ENCODE measurements around the gene PTPMT1. TPM values are rescaled to one million over a fixed set of nuclear protein-coding genes. Genes with fewer than 3 reads are reported as not detected.

Gene PTPMT1
- total and polyA plus RNA-seq, 2 donors, result 38.0 to 38.3 TPM

DNA sequence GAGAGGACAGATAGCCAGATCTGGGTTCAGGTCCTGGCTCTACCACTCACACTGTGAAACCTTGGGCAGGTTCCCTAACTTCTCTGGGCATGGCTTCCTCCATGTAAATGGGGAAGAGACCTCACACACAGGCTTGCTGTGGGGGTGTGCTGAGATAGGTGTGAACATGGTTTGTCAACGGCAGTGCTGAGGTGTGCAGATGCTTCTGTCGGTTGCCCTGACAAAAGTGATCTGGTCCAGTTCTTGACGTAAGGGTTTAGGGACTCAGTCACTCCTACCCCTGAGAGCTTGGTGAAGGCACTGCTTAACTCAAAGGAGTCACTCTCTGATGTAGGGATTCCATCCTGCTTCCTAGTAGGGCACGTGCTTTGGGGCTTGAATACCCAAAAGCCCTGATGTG is 26.9 kb downstream of the PTPMT1 start:
- no peak overlapping the region for H3K4me3 ChIP-seq (ENCODE audit: low read length in 2 of 2)
- H3K27ac ChIP-seq (ENCODE audit: low read depth in 1 of 2, low read length in 1 of 2), result no peak overlapping the region
- no peaks in the 10 kb centered on the region for H3K9me3 ChIP-seq (ENCODE audit: control insufficient read depth in 2 of 2, insufficient read depth in 1 of 2, low read length in 1 of 2)
- no peaks in the 10 kb centered on the region for H3K36me3 ChIP-seq (ENCODE audit: control insufficient read depth in 2 of 2, insufficient read depth in 2 of 2, low read length in 1 of 2)
- WGBS, result 48% methylated on average over 4 of the region's 4 CpGs
- peaks cover 23 to 28% of the 10 kb centered on the region in 2 donors for H3K27me3 ChIP-seq (ENCODE audit: control insufficient read depth in 2 of 2, insufficient read depth in 1 of 2, low read length in 1 of 2)
- peak in 2 of 9 donors; percentile 23 to 26 for DNase-seq (ENCODE audit: low read depth in 6 of 9, low spot score in 9 of 9)
- peaks cover 6 to 29% of the 10 kb centered on the region in 2 donors for H3K4me1 ChIP-seq (ENCODE audit: control insufficient read depth in 2 of 2, insufficient read depth in 2 of 2, low read length in 2 of 2)

DNA sequence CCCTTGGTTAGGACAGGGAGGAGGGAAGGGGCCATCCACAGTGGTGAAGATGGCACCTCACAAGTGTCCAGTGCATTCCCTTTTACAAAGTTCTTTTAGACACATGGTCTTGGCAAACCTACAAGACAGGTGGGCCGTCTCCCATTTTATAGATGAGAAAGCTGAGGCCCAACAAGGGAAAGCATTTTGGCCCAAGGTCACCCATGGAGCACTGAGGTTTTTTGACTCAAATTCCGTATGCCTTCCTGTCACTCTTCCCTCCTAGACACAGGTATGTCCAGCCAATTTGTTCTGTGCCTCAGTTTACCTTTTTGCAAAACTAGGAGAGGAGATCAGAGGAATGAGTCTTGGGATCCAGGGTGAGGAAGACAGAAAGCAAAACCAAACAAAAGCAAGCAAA is 27.6 kb downstream of the PTPMT1 start:
- Histone ChIP-seq H3K4me3 (ENCODE audit: low read length in 2 of 2) (no peak overlapping the region), H3K27ac (ENCODE audit: low read depth in 1 of 2, low read length in 1 of 2) (no peak overlapping the region), H3K36me3 (ENCODE audit: control insufficient read depth in 2 of 2, insufficient read depth in 2 of 2, low read length in 1 of 2) (no peaks in the 10 kb centered on the region), H3K9me3 (ENCODE audit: control insufficient read depth in 2 of 2, insufficient read depth in 1 of 2, low read length in 1 of 2) (no peaks in the 10 kb centered on the region), H3K4me1 (ENCODE audit: control insufficient read depth in 2 of 2, insufficient read depth in 2 of 2, low read length in 2 of 2) (peaks cover 6 to 29% of the 10 kb centered on the region in 2 donors), H3K27me3 (ENCODE audit: control insufficient read depth in 2 of 2, insufficient read depth in 1 of 2, low read length in 1 of 2) (peaks cover 23 to 28% of the 10 kb centered on the region in 2 donors)
- WGBS, result 86% methylated on average over 2 of the region's 2 CpGs
- DNase-seq (ENCODE audit: low read depth in 6 of 9, low spot score in 9 of 9), result no peak

DNA sequence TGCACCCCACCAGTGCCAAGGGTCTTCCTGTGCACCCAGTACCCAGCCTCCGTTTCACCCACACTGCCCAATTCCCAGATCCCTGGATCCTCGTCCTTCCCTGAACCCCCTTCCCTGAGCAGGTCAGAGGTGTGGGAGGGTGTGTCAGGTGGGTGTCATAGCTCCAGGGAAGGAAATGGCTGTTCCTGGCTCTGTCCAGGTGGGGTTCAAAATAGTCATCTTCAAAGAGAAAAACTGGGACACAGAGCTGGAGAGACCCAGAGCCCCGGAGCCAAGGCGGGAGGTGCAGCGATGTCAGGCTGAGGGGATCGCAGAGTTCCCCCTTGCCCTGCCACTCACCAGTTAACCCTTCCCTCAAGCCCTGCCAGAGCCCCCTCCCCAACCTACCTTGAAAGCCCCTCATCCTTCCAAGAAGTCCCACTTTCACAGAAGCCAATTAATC is 28.1 kb downstream of the PTPMT1 start:
- 10% methylated on average over 6 of the region's 6 CpGs for WGBS
- peaks cover 23 to 28% of the 10 kb centered on the region in 2 donors for H3K27me3 ChIP-seq (ENCODE audit: control insufficient read depth in 2 of 2, insufficient read depth in 1 of 2, low read length in 1 of 2)
- H3K4me1 ChIP-seq (ENCODE audit: control insufficient read depth in 2 of 2, insufficient read depth in 2 of 2, low read length in 2 of 2), result peaks cover 6 to 29% of the 10 kb centered on the region in 2 donors
- H3K27ac ChIP-seq (ENCODE audit: low read depth in 1 of 2, low read length in 1 of 2), result no peak overlapping the region
- H3K4me3 ChIP-seq (ENCODE audit: low read length in 2 of 2), result no peak overlapping the region
- no peaks in the 10 kb centered on the region for H3K36me3 ChIP-seq (ENCODE audit: control insufficient read depth in 2 of 2, insufficient read depth in 2 of 2, low read length in 1 of 2)
- no peaks in the 10 kb centered on the region for H3K9me3 ChIP-seq (ENCODE audit: control insufficient read depth in 2 of 2, insufficient read depth in 1 of 2, low read length in 1 of 2)
- DNase-seq (ENCODE audit: low read depth in 6 of 9, low spot score in 9 of 9), result no peak

DNA sequence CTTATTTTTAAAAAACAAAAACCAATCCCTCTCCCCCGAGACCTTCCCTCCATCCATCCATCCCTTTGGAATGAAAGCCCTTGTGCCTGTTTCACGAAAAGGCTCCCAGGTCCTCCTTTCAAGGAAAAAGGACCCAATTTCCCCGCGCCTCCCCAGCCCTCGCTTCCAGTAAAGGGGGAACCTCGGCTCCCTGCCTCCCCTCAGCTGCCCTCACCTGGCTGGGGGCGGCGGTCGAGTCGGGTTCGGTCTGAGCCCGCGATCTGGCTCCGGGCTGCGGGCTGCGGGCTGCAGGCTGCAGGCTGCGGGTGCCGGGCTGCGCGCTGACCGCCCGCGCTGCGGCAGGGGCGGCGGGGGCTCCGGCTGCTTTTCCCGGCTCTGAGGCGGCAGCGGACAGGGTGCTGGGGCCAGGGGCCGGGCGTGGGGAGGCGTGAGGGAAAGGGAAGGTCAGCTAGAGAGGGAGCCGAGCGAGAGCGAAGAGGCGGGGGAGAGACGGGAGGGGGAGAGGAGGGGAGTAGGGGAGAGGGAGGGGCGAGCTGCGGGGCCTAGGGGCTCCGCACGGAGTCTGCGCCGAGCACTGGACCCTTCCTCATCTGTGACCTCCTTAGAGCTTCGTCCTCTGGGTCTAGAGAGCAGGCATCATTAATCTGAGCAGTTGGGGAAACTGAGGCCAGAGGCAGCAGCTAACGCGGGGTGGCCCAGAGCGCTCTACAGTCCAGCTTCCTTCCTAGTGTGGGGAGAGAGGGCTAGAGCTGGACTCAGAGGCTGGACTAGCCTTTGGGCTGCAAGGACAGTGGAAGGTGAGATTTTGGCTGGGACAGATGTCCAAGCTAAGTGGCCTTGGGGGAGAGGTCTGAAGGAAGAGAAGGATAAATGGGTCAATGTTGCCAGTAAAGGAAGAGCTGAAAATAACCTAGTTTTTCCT is 28.8 kb downstream of the PTPMT1 start, which contains the start of gene C1QTNF4:
Gene C1QTNF4, minus strand, starts transcription at position 478 of the 922 bp plus-strand sequence. CDS start 3,601 bp downstream, outside the sequence.
- Histone ChIP-seq H3K4me3 (ENCODE audit: low read length in 2 of 2) (peak within 1 kb of the TSS in 1 of 2 donors; percentile 18), H3K4me1 (ENCODE audit: control insufficient read depth in 2 of 2, insufficient read depth in 2 of 2, low read length in 2 of 2) (peaks cover 6 to 29% of the 10 kb centered on the region in 2 donors), H3K27me3 (ENCODE audit: control insufficient read depth in 2 of 2, insufficient read depth in 1 of 2, low read length in 1 of 2) (peaks cover 23 to 28% of the 10 kb centered on the region in 2 donors), H3K36me3 (ENCODE audit: control insufficient read depth in 2 of 2, insufficient read depth in 2 of 2, low read length in 1 of 2) (no peaks in the 10 kb centered on the region), H3K9me3 (ENCODE audit: control insufficient read depth in 2 of 2, insufficient read depth in 1 of 2, low read length in 1 of 2) (no peaks in the 10 kb centered on the region), H3K27ac (ENCODE audit: low read depth in 1 of 2, low read length in 1 of 2) (no peak within 1 kb of the TSS)
- DNase-seq (ENCODE audit: low read depth in 6 of 9, low spot score in 9 of 9), result no peak
- 7% methylated on average over 48 of the region's 48 CpGs for WGBS

DNA sequence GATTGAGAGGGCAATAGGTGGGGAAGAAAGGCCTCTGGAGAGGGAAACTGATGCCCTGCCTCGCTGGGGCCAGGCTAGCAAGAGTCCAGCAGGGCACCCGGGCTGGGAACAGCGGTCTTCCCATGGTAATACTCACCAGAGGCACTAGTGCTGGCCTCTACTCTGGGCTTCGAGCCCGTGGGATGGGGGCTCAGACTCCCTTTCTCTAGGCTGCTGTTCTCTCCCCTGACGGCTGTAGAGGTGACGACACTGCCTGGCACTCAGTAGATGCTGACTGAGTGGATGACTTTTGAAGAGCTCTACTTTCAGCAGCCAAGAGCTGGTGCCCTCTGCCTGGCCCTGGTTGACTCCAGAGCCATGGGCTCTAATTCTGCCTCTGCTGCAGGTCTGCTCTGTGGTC is 29.6 kb downstream of the PTPMT1 start:
- H3K27ac ChIP-seq (ENCODE audit: low read depth in 1 of 2, low read length in 1 of 2), result no peak overlapping the region
- WGBS, result 94% methylated on average over 7 of the region's 7 CpGs
- H3K4me1 ChIP-seq (ENCODE audit: control insufficient read depth in 2 of 2, insufficient read depth in 2 of 2, low read length in 2 of 2), result peaks cover 6 to 29% of the 10 kb centered on the region in 2 donors
- H3K9me3 ChIP-seq (ENCODE audit: control insufficient read depth in 2 of 2, insufficient read depth in 1 of 2, low read length in 1 of 2), result no peaks in the 10 kb centered on the region
- DNase-seq (ENCODE audit: low read depth in 6 of 9, low spot score in 9 of 9), result no peak
- peaks cover 23 to 28% of the 10 kb centered on the region in 2 donors for H3K27me3 ChIP-seq (ENCODE audit: control insufficient read depth in 2 of 2, insufficient read depth in 1 of 2, low read length in 1 of 2)
- H3K36me3 ChIP-seq (ENCODE audit: control insufficient read depth in 2 of 2, insufficient read depth in 2 of 2, low read length in 1 of 2), result no peaks in the 10 kb centered on the region
- no peak overlapping the region for H3K4me3 ChIP-seq (ENCODE audit: low read length in 2 of 2)

DNA sequence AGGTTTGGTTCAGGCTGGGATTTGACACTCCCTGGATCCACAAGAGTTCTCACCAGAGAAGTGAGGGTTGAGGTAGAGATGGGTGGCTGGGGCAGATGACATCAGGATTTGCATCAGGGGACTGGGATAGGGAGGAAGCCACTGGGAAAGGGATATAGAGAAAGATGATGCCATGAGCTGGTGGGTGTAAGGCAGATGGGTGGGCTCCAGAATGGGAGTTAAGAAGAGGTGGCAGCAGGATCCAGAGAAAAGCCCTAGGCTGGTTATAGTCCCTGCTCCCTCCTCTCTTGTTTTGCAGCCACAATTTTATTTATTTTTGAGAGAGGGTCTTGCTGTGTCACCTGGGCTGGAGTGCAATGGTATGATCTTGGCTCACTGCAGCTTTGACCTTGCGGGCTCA is 30.6 kb downstream of the PTPMT1 start:
- Histone ChIP-seq H3K9me3 (ENCODE audit: control insufficient read depth in 2 of 2, insufficient read depth in 1 of 2, low read length in 1 of 2) (no peaks in the 10 kb centered on the region), H3K36me3 (ENCODE audit: control insufficient read depth in 2 of 2, insufficient read depth in 2 of 2, low read length in 1 of 2) (no peaks in the 10 kb centered on the region), H3K27ac (ENCODE audit: low read depth in 1 of 2, low read length in 1 of 2) (no peak overlapping the region), H3K4me3 (ENCODE audit: low read length in 2 of 2) (no peak overlapping the region), H3K4me1 (ENCODE audit: control insufficient read depth in 2 of 2, insufficient read depth in 2 of 2, low read length in 2 of 2) (peaks cover 6 to 29% of the 10 kb centered on the region in 2 donors), H3K27me3 (ENCODE audit: control insufficient read depth in 2 of 2, insufficient read depth in 1 of 2, low read length in 1 of 2) (peaks cover 23 to 28% of the 10 kb centered on the region in 2 donors)
- 100% methylated on average over 1 of the region's 1 CpG for WGBS
- no peak for DNase-seq (ENCODE audit: low read depth in 6 of 9, low spot score in 9 of 9)

DNA sequence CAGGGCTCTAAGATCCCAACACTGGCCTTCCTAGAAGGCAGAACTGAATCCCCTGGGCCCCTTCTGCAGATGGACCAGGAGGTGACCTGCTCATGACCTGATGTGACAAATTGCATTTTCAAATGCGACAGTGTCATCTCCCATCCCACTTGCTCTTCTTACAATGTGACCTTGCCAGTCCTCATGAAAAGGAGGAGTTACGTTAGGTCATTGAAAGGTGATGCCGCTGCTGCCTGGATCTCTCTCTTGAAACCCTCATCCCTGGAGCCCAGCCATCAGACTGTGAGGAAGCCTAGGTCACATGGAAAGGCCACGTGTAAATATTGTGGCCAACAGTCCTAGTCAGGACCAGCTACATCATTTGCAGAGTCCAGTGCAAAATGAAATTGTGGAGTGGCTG is 34.5 kb downstream of the PTPMT1 start:
- no peaks in the 10 kb centered on the region for H3K9me3 ChIP-seq (ENCODE audit: control insufficient read depth in 2 of 2, insufficient read depth in 1 of 2, low read length in 1 of 2)
- no peak overlapping the region for H3K27ac ChIP-seq (ENCODE audit: low read depth in 1 of 2, low read length in 1 of 2)
- no peaks in the 10 kb centered on the region for H3K4me1 ChIP-seq (ENCODE audit: control insufficient read depth in 2 of 2, insufficient read depth in 2 of 2, low read length in 2 of 2)
- peaks cover 4 to 5% of the 10 kb centered on the region in 2 donors for H3K27me3 ChIP-seq (ENCODE audit: control insufficient read depth in 2 of 2, insufficient read depth in 1 of 2, low read length in 1 of 2)
- H3K36me3 ChIP-seq (ENCODE audit: control insufficient read depth in 2 of 2, insufficient read depth in 2 of 2, low read length in 1 of 2), result no peaks in the 10 kb centered on the region
- no peak for DNase-seq (ENCODE audit: low read depth in 6 of 9, low spot score in 9 of 9)
- WGBS, result 94% methylated on average over 4 of the region's 4 CpGs
- no peak overlapping the region for H3K4me3 ChIP-seq (ENCODE audit: low read length in 2 of 2)

DNA sequence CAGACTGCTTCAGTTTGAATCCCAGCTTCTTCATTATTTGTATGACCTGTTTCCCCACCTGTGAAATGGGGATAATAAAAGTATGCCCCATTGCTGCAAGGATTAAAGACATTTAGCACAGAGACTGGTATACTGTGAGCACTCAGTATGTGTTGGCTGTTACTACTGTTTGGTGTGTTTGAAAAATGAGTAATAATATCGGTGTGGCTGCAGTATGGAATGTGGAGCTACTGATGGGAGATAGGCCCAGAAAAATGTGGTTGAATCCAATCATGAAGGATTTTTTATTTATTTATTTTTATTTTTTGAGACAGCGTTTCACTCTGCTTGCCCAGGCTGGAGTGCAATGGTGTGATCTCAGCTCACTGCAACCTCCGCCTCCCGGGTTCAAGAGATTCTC is 37.9 kb downstream of the PTPMT1 start:
- H3K9me3 ChIP-seq (ENCODE audit: control insufficient read depth in 2 of 2, insufficient read depth in 1 of 2, low read length in 1 of 2), result no peaks in the 10 kb centered on the region
- 98% methylated on average over 4 of the region's 4 CpGs for WGBS
- H3K4me3 ChIP-seq (ENCODE audit: low read length in 2 of 2), result no peak overlapping the region
- DNase-seq (ENCODE audit: low read depth in 6 of 9, low spot score in 9 of 9), result no peak
- H3K27ac ChIP-seq (ENCODE audit: low read depth in 1 of 2, low read length in 1 of 2), result no peak overlapping the region
- H3K4me1 ChIP-seq (ENCODE audit: control insufficient read depth in 2 of 2, insufficient read depth in 2 of 2, low read length in 2 of 2), result no peaks in the 10 kb centered on the region
- H3K36me3 ChIP-seq (ENCODE audit: control insufficient read depth in 2 of 2, insufficient read depth in 2 of 2, low read length in 1 of 2), result peaks cover 0 to 2% of the 10 kb centered on the region in 2 donors
- H3K27me3 ChIP-seq (ENCODE audit: control insufficient read depth in 2 of 2, insufficient read depth in 1 of 2, low read length in 1 of 2), result no peaks in the 10 kb centered on the region

DNA sequence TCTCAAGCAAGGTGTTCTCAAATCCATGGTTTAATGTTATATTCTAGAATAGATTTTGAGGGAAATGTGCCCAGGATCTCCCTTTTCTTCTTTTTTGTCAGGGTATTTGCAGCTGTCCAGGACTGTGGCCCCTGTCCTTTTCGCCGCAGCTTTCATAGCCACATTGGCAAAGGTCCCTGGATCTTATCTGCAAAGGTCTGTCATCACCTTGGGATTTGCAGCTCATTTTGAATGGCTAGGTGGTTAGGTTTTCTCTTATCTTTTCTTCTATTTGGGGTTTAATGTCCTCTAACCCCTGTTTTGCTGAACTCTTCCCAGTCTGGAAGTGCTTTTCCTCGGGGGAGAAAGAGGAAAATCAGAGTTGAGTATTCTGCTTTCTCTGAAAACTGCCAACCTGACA is 40.5 kb downstream of the PTPMT1 start:
- H3K36me3 ChIP-seq (ENCODE audit: control insufficient read depth in 2 of 2, insufficient read depth in 2 of 2, low read length in 1 of 2), result peaks cover under 1 to 4% of the 10 kb centered on the region in 2 donors
- WGBS, result 97% methylated on average over 3 of the region's 3 CpGs
- H3K27me3 ChIP-seq (ENCODE audit: control insufficient read depth in 2 of 2, insufficient read depth in 1 of 2, low read length in 1 of 2), result no peaks in the 10 kb centered on the region
- no peak overlapping the region for H3K4me3 ChIP-seq (ENCODE audit: low read length in 2 of 2)
- no peaks in the 10 kb centered on the region for H3K9me3 ChIP-seq (ENCODE audit: control insufficient read depth in 2 of 2, insufficient read depth in 1 of 2, low read length in 1 of 2)
- no peaks in the 10 kb centered on the region for H3K4me1 ChIP-seq (ENCODE audit: control insufficient read depth in 2 of 2, insufficient read depth in 2 of 2, low read length in 2 of 2)
- no peak overlapping the region for H3K27ac ChIP-seq (ENCODE audit: low read depth in 1 of 2, low read length in 1 of 2)
- no peak for DNase-seq (ENCODE audit: low read depth in 6 of 9, low spot score in 9 of 9)

Measured in thymus (tissue), 11 donors.